ENCODE results near the gene KCNJ6. TPM values are rescaled to one million over a fixed set of nuclear protein-coding genes. Genes with fewer than 3 reads are reported as not detected.

The KCNJ6 gene
- total RNA-seq, 1 experiment from 2014 or later = not detected

- Histone ChIP-seq H3K9ac (ENCODE audit: low read length) (no peak overlapping the region), H3K9me3 (ENCODE audit: control insufficient read depth in 1 of 2, insufficient read depth in 1 of 2, low read depth in 1 of 2, low read length in 2 of 2) (no peaks in the 10 kb centered on the region; a peak in 1 of 4 replicates), H3K27me3 (ENCODE audit: insufficient read depth, low read length) (peaks cover 4% of the 10 kb centered on the region), H3K4me3 (replicated peaks in 1 of 2; ENCODE audit: low read depth in 1 of 2, low read length in 2 of 2) (no peak overlapping the region), H3K27ac (ENCODE audit: low read depth, low read length) (no peak overlapping the region), H3K4me2 (ENCODE audit: low read length) (no peak overlapping the region), H3K9me2 (ENCODE audit: insufficient read depth) (no peaks in the 10 kb centered on the region), H3K4me1 (ENCODE audit: control insufficient read depth in 1 of 2, insufficient read depth in 2 of 2, low read length in 2 of 2) (no peaks in the 10 kb centered on the region), H2AFZ (ENCODE audit: low read depth, low read length, poor library complexity, severe bottlenecking) (no peak overlapping the region), H3K36me3 (ENCODE audit: control insufficient read depth in 1 of 2, insufficient read depth in 2 of 2, low read length in 2 of 2) (no peaks in the 10 kb centered on the region), H4K20me1 (ENCODE audit: insufficient read depth) (no peaks in the 10 kb centered on the region), H3K79me2 (ENCODE audit: insufficient read depth, low read length) (no peaks in the 10 kb centered on the region)
- TF ChIP-seq CBX3 (IDR thresholded peaks at IDR 0.05; ENCODE audit: low read depth) = no peak
- no peak for TF ChIP-seq REST (IDR thresholded peaks at IDR 0.05; ENCODE audit: low read depth)
- TF ChIP-seq SRF (IDR thresholded peaks at IDR 0.05; ENCODE audit: low read depth) = no peak
- no peak for TF ChIP-seq EZH2phosphoT487 (IDR thresholded peaks at IDR 0.05; ENCODE audit: borderline replicate concordance)
- no peak for TF ChIP-seq EGR1 (IDR thresholded peaks at IDR 0.05; ENCODE audit: low read depth)
- TF ChIP-seq RAD21 (IDR thresholded peaks at IDR 0.05; ENCODE audit: low read depth) = no peak
- no peak for TF ChIP-seq EZH2 (IDR thresholded peaks at IDR 0.05)
- no peak for TF ChIP-seq ZNF274 (IDR thresholded peaks at IDR 0.05; ENCODE audit: low read depth, low read length)
- no peak for TF ChIP-seq FOSL1 (IDR thresholded peaks at IDR 0.05; ENCODE audit: low read depth)
- BruUV-seq (replicated peaks) = no TSS peak
- ChIA-PET POLR2A (no interaction called here), CTCF (no interaction called here), RAD21 (ENCODE audit: low non-redundant PET in 1 of 2, low total read pairs in 2 of 2, uncharacterized antibody in 2 of 2, unreplicated experiment in 2 of 2) (no interaction called here)
- DNase-seq (ENCODE audit: low read depth, low spot score) (no peak), ATAC-seq (no peak)
- intact Hi-C loops (cut with micrococcal nuclease) = no loop called here
Observed at GRCh38 chr21:37607081-37607480, 309.2 kb downstream of the KCNJ6 start.

Measured in HCT116 (cell line).